GM19455 (cell line): ENCODE results near the gene CCL27.
"Not testable (repeated sequence)": the region's sequence is repeated elsewhere in the genome, so short reads cannot be mapped to it uniquely, and the experiment has no call there.

Experiments
- ATAC-seq: cut with Tn5 transposase; IDR thresholded peaks from one replicate; pipeline ENCODE4 v1.9.1; 2021; ENCODE audit not compliant: unreplicated experiment

Gene CCL27

DNA sequence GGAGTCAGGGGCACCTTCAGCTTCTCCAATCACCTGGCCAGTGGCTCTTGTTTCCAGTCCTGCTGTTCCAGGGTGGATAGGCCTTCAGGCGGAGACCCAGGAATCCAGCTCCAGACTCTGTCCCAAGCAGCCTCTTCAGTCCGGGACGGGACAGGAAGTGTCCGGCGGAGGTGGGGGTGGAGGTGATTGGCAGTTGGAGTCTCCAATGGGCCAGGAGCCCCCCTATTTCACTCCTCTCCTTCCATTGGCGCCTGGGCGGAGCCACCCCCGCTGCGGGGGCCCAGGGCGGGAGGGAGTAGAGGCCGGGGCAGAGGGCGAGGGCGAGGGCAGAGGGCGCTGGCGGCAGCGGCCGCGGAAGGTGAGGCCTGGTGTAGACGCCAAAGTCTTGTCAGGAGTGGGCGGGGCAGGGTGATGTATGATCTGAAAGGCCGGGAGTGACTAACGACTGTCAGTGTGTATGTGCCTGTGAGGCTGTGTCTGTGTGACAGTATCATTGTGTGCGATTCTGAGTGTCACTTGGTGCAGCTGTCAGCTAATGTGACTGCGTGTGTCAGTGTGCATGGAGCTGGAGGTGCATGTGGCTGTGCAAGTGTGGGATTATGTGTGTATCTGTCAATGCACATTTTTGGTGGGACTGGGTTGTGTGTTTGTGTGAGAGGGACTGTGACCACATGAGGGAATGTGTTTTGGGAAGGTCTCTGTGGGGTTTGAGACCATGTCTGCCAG is 10.4 kb downstream of the CCL27 start, which contains the start of gene IL11RA:
IL11RA (plus strand) TSS at position 310 of the 726 bp plus-strand sequence. CDS start 3,033 bp downstream, outside the sequence.
- no peak for ATAC-seq

- no peak for ATAC-seq
Observed at GRCh38 chr9:34651321-34651720, 11.1 kb downstream of the CCL27 start.

- ATAC-seq, result no peak
Observed at GRCh38 chr9:34650816-34651215, 11.6 kb downstream of the CCL27 start.

GRCh38 chr9:34648673-34649072 is 13.8 kb downstream of the CCL27 start:
- no peak for ATAC-seq

GRCh38 chr9:34647651-34648050 is 14.8 kb downstream of the CCL27 start:
- ATAC-seq, result no peak

GRCh38 chr9:34647084-34647403 is 15.4 kb downstream of the CCL27 start:
- no peak for ATAC-seq

DNA sequence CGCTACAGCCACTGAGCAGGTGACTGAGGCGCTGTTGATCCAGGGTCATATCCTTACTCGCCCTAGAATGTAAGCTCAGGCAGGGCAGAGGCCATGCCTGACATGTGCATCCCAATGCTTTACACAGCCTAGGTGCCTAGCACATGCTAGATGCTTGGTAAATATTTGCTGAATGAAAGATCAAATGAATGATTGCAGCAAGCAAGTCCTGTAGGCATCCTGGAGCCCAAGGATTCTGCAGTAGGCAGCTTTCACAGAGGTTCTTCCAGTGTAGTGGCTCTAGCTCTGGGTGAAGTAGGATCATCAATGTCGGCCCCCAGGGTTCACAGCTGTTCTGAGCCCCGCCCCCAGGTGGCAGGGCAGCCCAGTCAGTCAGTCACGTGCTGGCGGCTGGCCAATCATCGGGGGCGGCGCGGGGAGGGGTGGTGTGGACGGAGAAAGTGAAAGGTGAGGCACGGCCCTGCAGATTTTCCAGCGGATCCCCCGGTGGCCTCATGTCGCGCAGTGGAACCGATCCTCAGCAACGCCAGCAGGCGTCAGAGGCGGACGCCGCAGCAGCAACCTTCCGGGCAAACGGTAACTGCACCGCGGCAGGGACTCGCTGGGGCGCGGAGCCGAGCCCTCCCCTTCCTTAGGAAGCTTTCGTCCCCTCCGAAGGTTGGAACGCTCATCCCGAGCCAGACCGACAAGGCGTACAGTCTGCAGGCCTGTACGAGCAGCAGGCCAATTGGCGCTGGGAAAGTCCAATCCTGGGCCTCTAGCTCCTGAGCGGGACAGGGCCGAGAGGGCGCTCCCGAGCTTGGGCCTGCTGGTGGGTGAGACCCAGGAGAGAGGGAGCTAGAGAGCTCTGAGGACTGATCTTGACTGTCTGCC is 16.0 kb downstream of the CCL27 start, which contains the start of gene GALT:
GALT (plus strand) TSS at position 465 of the 873 bp plus-strand sequence; CDS start at position 495, 30 bp downstream.
- ATAC-seq, result peak; percentile 86

GRCh38 chr9:34644766-34645314 is 17.6 kb downstream of the CCL27 start:
- ATAC-seq, result no peak

DNA sequence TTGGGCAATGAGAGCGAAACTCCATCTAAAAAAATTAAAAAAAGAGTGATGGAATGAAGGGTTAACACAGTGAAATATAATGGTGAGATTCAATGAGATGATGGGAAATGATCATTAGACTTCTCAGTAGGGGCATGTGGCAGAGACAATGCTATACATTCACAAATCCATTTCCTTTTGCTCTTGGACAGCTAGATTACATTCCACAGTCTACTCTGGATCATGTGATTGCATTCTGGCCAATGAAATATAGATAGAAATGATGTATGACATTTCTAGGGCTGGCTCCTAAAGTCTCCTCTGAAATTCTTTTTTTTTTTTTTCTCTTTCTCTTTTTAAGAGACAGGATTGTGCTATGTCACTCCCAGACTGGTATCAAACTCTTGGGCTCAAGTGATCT is 19.8 kb downstream of the CCL27 start:
- ATAC-seq, result no peak

- ATAC-seq, result not testable (repeated sequence)
Observed at GRCh38 chr9:34639322-34639721, 23.1 kb downstream of the CCL27 start.

GRCh38 chr9:34638138-34638445 is 24.4 kb downstream of the CCL27 start:
- ATAC-seq, result no peak

- ATAC-seq, result peak; percentile 87
Observed at GRCh38 chr9:34637356-34638137, 24.9 kb downstream of the CCL27 start, which contains the start of gene SIGMAR1. TSS of gene SIGMAR1 (minus strand) at chr9:34637787. CDS start at chr9:34637697, 90 bp downstream.

DNA sequence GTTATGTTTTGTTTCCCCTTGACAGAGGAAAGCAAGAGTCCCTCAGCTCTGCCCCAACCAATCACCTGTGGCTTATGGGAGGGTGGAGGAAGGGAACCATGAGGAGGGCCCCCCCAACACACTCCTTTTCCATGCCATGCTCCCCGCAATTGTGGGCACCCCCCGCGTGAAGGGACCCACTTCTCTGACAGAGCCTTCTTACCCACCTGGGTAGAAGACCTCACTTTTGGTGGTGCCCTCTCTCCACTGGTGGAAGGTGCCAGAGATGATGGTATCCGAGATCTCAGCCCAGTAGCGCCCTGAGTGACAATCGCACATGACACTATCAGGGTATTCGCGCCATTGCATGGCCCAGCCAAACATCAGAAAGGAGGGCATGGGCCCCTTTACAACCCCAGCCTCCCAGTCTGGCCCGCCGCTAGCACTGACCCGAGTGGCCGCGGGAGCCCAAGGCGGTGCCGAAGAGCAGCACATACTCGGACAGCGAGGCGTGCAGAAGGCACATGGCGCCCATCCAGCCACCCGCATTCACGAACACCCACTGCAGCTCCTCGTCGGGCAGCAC is 25.6 kb downstream of the CCL27 start:
- peak; percentile 26 for ATAC-seq

DNA sequence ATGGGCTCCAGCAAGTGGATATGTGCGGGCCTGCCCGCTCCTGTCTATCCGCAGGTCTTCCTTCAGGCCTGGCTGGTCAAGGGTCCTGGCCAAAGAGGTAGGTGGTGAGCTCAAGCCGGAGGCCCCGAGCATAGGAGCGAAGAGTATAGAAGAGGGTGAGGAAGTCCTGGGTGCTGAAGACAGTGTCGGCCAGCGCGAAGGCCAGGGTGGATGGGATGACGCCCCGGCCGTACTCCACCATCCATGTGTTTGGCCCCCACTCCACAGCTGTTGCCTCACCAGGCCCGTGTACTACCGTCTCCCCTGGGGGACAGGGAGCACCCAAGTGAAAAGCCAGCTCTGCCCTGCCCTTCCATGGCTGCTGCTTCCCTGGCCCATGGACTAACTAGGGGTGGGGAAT is 26.9 kb downstream of the CCL27 start:
- ATAC-seq, result no peak

- ATAC-seq, result no peak
Observed at GRCh38 chr9:34634551-34635248, 27.8 kb downstream of the CCL27 start.

DNA sequence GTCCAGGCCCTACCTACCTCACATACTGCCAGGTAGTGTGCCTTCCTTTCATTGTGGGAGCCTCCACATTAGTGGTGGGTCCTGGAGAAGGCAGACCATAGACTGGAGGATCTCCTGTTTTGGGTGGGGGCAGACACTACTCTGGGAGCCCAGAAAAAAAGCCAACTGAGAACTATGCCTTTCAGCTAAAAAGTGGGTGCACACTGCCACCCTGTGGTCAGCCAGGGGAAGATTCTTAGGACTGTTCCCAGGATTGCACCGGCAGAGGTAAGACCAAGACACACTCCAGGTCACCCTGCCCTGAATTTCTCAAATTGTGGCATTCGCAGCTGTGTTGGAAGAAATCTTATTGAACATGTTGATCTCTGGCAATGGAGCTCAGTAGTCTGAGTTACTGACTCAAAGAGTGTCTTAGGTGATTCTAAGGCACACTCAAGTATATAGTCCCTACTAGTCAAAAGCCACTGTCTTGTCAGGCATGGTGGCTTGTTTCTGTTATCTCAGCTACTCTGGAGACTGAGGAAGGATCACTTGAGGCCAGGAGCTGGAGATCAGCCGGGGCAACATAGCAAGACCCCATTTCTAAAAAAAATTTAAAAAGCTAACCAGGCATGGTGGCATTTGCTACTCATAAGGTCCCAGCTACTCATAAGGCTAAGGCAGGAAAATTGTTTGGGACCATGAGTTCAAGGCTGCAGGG is 28.5 kb downstream of the CCL27 start:
- ATAC-seq, result no peak

DNA sequence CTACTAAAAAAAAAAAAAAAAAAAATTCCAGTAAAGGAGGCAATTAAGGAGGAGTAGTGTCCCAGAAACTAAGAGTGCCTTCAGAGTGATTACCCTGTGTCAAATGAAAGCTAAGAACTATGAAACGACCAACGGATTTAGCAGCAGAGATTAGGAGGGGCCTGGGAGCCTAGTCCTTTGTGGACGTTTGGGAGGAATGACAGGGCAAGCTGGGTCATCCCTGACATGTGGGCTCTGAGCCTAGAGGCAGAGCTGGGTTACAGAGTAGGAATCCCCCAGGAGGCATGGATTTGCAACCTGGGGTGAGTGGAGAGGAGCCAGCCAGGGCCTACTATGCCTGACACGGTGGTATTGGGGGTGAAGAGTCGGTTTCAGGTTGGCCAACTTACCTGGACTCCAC is 29.3 kb downstream of the CCL27 start:
- ATAC-seq, result no peak

- no peak for ATAC-seq
Observed at GRCh38 chr9:34630402-34631154, 31.9 kb downstream of the CCL27 start.

DNA sequence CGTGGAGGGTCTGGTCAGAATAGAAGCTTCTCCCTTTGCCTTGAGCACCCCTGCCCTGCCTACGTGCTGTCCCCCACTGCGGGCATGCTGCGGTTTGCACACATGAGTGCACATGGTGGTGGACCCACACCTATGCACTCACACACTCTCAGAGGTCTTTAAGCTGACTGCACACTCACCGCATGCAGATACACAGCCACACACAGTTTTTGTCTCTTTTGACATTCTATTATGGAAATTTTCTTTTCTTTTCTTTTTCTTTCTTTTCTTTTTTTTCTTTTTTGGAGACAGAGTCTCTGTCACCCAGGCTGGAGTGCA is 33.0 kb downstream of the CCL27 start:
- no peak for ATAC-seq
